GM12801 (cell line): ENCODE results near the gene STAT5B.

Source experiments
- TF ChIP-seq, protein P1 (sequence below): IDR thresholded peaks from one replicate; pipeline ENCODE4 v1.5.1; 2011; ENCODE audit warnings: control low read depth; ENCODE audit not compliant: insufficient read length; ENCODE audit errors: extremely low read depth

The STAT5B gene

DNA sequence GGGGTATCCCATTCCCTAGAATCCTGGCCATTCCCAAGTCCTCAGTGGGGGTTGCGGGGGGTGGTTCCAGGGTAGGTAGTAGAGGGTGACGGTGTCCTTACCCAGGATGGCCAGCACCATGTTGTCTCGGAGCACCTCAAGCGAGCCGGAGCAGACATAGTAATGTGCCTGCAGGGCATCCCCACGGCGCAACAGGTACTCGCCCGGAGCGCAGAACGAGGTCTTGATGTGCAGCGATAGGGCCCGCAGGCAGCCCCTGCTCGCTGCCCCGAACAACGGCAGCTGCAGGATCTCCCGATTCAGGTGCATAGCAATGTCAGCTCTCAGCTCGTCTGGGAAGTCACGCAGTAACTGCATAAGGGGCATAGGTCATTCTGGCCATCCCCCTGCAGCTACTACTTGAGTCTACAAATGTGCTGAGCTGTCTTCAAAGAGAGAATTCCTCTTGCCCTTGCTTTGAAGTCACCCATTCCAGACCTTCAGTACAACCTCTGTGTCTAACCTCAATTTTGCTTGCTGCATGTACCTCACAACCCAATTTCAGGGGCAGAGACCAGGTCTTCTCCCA lies 109.9 kb downstream of the STAT5B start:
- TF ChIP-seq, protein P1, sequence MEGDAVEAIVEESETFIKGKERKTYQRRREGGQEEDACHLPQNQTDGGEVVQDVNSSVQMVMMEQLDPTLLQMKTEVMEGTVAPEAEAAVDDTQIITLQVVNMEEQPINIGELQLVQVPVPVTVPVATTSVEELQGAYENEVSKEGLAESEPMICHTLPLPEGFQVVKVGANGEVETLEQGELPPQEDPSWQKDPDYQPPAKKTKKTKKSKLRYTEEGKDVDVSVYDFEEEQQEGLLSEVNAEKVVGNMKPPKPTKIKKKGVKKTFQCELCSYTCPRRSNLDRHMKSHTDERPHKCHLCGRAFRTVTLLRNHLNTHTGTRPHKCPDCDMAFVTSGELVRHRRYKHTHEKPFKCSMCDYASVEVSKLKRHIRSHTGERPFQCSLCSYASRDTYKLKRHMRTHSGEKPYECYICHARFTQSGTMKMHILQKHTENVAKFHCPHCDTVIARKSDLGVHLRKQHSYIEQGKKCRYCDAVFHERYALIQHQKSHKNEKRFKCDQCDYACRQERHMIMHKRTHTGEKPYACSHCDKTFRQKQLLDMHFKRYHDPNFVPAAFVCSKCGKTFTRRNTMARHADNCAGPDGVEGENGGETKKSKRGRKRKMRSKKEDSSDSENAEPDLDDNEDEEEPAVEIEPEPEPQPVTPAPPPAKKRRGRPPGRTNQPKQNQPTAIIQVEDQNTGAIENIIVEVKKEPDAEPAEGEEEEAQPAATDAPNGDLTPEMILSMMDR: no peak

GRCh38 chr17:42165751-42166150 lies 110.4 kb downstream of the STAT5B start:
- TF ChIP-seq, protein P1: no peak

DNA sequence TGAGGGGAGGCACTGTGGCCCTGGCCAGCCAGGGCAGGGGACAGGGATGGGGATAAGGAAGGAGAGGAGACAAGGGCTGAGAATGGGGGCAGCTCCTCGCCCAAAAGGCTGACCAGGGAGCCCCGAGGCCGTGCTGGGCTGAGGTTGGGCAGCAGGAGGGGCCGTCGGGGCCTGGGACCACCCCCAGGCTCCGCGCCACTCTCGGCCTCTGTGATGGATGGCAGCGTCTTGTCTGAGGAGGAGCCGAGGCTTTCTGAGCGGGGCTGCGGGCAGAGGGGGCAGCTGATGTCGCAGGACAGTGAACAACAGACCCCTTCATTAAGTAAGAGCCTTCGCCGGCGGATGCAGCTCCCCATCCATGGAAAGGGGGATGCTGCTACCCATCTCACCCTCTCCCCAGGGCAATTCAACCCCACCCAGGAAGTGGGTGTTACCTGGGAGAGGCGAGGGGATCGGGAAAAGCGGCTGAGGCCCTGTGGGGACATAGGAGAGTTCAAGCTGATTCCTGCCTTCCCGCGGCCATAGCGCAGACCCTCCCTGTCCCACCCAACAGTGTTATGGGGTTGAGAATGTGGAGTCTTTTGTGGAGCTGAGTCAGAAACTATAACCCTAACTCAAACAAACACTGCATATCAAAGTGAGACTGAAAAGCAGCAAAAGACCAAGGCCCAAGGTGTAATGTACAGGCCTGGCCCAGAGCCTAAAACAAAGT lies 112.3 kb downstream of the STAT5B start:
- TF ChIP-seq, protein P1: no peak

DNA sequence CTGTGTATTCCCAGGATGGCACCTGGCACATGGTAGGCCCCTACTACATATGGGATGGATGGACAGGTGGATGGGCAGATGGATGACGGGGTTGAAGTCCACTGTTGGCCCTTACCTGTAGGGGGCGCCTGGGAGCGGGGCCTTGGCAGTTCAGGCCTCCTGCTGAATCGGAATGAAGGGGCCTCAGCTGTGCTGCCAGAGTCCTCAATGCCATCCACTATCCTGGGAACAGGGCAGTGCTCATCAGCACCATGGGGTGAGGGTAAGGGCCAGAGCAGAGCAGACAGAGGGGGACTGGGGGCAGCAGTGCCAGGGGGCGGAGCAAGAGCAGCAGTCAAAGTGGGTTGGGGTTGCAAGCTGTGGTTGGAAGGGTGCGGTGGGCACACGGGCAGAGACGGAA lies 113.1 kb downstream of the STAT5B start:
- TF ChIP-seq, protein P1: no peak

DNA sequence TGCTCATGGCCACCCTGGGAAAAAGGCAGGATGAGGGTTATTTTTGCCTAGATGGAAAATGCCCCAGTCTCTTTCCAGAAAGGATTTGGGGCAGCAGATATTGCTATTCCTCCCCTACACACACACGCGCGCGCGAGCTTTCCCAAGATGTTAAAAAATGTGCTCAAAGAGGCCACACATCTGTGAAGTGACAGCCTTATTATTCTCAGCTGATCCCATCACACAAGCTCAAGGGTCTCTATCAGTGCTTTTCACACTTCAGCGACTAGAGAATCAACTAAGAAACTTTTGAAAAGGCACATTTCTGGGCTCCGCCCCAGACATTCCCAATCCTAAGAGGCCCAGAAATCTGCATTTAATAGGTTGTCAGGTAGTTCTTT lies 115.7 kb downstream of the STAT5B start:
- TF ChIP-seq, protein P1: no peak

DNA sequence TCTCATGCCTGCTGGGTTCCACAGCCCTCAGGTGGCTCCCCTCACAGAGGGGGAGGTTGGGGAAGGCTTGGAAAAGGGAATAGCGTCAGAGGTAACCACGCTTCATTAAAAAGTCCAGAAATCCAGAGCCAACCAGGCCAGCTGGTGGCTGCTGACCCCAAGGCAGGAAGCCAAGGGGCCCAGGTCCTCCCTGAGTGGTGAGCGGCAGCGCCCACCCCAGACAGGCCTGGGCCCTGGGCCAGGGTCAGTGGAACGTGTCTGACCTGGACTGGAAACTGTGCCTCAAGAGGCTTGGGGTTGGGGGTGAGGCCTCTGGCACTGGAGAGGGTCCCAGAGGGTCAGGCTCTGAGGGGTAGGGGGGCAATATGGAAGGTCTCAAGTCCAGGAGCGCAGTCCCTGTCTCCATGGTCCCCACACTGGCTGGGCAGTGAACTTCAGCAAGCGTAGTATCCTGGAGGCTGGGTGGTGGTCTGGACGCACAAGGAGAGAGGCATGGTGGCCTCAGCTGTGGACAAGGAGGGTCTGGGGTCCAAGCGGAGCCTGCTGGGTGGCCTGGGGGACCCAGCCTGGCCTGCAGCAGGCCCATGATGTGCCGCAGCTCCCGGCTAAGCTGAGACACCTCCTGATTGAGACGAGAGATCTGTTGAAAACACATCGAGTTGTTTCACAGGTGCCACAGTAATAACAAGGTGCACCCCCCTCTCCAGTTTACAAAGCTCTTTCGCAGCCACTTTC lies 116.2 kb downstream of the STAT5B start:
- TF ChIP-seq, protein P1: no peak

- TF ChIP-seq, protein P1: no peak
Observed at GRCh38 chr17:42155614-42156045, 120.6 kb downstream of the STAT5B start.
